HL-60/S4 treated with phorbol 12-myristate 13-acetate at 8.2 ng/mL for 4 days and 3 days (cell line): ENCODE results near the gene PABPC1L2A.
"Not testable (repeated sequence)": the region's sequence is repeated elsewhere in the genome, so short reads cannot be mapped to it uniquely, and the experiment has no call there.

Experiments used
- in situ Hi-C: fragments of 300-500 bp; cut with MboI; formaldehyde crosslinking; loops from 2 replicates; pipeline ENCODE4 v1.15.0; 2022; ENCODE audit warnings: low sequenced_read_pairs

PABPC1L2A gene

GRCh38 chrX:73079024-73079562, at the start of gene PABPC1L2A:
Gene PABPC1L2A, minus strand, starts transcription at chrX:73079512. Its CDS starts 126 bp downstream, at chrX:73079386.
- in situ Hi-C loops: not testable (repeated sequence)

GRCh38 chrX:73127700-73128241, 48.5 kb upstream of the PABPC1L2A start:
- in situ Hi-C loops: no loop called here

- in situ Hi-C loops: no loop called here
Observed at GRCh38 chrX:73126240-73126639, 46.9 kb upstream of the PABPC1L2A start.

- in situ Hi-C loops: not testable (repeated sequence)
Observed at GRCh38 chrX:73099505-73099904, 20.2 kb upstream of the PABPC1L2A start.

GRCh38 chrX:73086766-73087165, 7.5 kb upstream of the PABPC1L2A start:
- in situ Hi-C loops: not testable (repeated sequence)

- in situ Hi-C loops: not testable (repeated sequence)
Observed at GRCh38 chrX:73079884-73080283, 572 bp upstream of the PABPC1L2A start.

GRCh38 chrX:73078597-73078996, 715 bp downstream of the PABPC1L2A start:
- in situ Hi-C loops: not testable (repeated sequence)

GRCh38 chrX:73076838-73077237, 2.5 kb downstream of the PABPC1L2A start:
- in situ Hi-C loops: no loop called here

GRCh38 chrX:73069365-73070035, 9.8 kb downstream of the PABPC1L2A start:
- in situ Hi-C loops: no loop called here

GRCh38 chrX:73068467-73069364, 10.6 kb downstream of the PABPC1L2A start:
- in situ Hi-C loops: no loop called here

GRCh38 chrX:73067761-73068466, 11.4 kb downstream of the PABPC1L2A start:
- in situ Hi-C loops: not testable (repeated sequence)

- in situ Hi-C loops: no loop called here
Observed at GRCh38 chrX:73028876-73029275, 50.4 kb downstream of the PABPC1L2A start.
